Fibroblast of pulmonary artery (primary cell): ENCODE measurements around the gene RUNDC1.

Experiments
- DNase-seq: peaks from one replicate; pipeline ENCODE4 v3.0.0-alpha.2; 2010; ENCODE audit warnings: low read depth
- H3K4me3 ChIP-seq: replicated peaks from 2 replicates; pipeline ENCODE4 v1.5.1; 2011; ENCODE audit warnings: low read depth, mild to moderate bottlenecking, control low read depth, low read length, moderate library complexity
- TF ChIP-seq, protein P1 (sequence below): IDR thresholded peaks from 2 replicates; pipeline ENCODE4 v1.5.1; 2011; ENCODE audit warnings: mild to moderate bottlenecking, control low read depth, low read length, inconsistent platforms; ENCODE audit errors: missing control alignments

RUNDC1 gene

DNA sequence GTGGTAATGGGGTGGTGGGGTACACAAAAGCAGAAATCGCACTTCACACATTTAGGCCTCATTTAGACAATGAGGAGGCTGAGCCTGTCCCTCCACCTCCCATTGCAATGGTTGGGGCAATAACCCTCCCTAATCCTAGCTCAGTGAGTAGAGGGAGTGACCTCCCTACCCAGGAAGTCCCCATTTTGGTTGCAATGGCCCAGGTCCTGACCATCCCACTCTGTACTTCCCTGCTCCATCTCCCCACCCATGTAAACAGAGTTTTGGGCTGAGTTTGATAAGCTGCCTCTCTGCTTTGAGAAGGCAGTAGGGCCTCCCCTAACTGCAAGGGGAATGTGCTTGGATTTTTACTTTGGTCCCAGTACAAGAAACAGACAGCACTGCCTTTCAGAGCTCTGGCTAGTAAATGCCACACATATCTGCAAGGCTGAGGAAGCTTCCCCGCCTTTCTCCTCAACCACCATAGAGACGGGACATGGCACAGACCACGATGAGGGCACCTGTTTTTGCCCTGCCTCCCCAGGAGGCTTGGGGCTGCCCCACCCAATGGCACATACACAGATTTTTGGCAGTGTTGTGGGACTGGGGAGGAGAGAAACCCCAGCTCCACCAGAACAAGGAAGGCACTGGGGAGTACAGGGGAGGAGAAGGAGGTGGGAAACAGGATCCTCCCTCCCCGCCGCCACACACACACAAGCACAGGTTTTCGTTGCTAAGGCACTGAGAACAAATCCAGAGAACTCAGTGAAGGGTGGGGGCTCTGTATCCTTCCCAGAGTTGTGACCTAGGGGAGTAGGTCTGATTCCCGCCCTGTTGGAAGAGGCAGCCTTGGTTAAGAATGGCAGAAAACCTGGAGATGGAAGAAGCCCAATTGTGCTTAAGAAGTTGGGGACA is 34.5 kb downstream of the RUNDC1 start:
- TF ChIP-seq, protein P1, sequence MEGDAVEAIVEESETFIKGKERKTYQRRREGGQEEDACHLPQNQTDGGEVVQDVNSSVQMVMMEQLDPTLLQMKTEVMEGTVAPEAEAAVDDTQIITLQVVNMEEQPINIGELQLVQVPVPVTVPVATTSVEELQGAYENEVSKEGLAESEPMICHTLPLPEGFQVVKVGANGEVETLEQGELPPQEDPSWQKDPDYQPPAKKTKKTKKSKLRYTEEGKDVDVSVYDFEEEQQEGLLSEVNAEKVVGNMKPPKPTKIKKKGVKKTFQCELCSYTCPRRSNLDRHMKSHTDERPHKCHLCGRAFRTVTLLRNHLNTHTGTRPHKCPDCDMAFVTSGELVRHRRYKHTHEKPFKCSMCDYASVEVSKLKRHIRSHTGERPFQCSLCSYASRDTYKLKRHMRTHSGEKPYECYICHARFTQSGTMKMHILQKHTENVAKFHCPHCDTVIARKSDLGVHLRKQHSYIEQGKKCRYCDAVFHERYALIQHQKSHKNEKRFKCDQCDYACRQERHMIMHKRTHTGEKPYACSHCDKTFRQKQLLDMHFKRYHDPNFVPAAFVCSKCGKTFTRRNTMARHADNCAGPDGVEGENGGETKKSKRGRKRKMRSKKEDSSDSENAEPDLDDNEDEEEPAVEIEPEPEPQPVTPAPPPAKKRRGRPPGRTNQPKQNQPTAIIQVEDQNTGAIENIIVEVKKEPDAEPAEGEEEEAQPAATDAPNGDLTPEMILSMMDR = no peak
- no peak for DNase-seq

GRCh38 chr17:43015579-43015978 is 35.2 kb downstream of the RUNDC1 start:
- DNase-seq = peak; percentile 32
- TF ChIP-seq, protein P1 = no peak
- no peak overlapping the region for H3K4me3 ChIP-seq

More for the DNA sequence above, 34.5 kb downstream of the RUNDC1 start:
- H3K4me3 ChIP-seq = no peak overlapping the region

- TF ChIP-seq, protein P1 = no peak
- H3K4me3 ChIP-seq = no peak overlapping the region
- DNase-seq = no peak
Measured at GRCh38 chr17:43016216-43016615, 35.9 kb downstream of the RUNDC1 start.

GRCh38 chr17:43018008-43018853 is 37.9 kb downstream of the RUNDC1 start:
- TF ChIP-seq, protein P1 = no peak
- DNase-seq = no peak
- no peak overlapping the region for H3K4me3 ChIP-seq

DNA sequence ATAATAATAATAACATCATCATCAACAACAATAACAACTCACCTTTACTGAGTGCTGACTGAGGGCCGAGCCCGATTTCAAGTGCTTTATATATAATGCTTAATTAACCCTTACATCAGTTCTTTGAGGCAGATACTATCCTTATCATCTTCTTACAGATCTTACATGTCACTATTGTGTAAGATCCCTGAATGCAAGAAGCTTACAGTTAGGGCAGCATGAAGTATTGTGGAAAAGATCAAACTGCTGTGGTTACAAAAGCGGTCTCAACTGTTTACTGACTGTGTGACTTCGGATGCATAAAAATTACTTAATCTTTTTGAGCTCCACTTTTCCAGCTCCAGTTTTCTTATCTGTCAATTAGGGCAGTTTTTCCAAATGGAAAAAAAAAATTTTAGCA is 38.6 kb downstream of the RUNDC1 start:
- TF ChIP-seq, protein P1 = no peak
- DNase-seq = peak; percentile 31
- H3K4me3 ChIP-seq = peak overlapping the region; percentile 9

GRCh38 chr17:43019418-43019817 is 39.1 kb downstream of the RUNDC1 start:
- H3K4me3 ChIP-seq = peak overlapping the region; percentile 97
- no peak for DNase-seq
- TF ChIP-seq, protein P1 = no peak
